KOPT-K1 (cell line): ENCODE measurements around the gene MARCKSL1.
A peak's percentile ranks its signal among the peaks of the same experiment; 100 is the strongest.
"Not testable (repeated sequence)": the region's sequence is repeated elsewhere in the genome, so short reads cannot be mapped to it uniquely, and the experiment has no call there.

Experiments used
- H3K27ac ChIP-seq: fragments of 200-600 bp; sonication (generic); 2 replicates; pipeline ENCODE4 v1.5.1; 2016; ENCODE audit warnings: antibody characterized with exemption, mild to moderate bottlenecking, low read depth, low read length; ENCODE audit not compliant: poor library complexity, severe bottlenecking
- H3K36me3 ChIP-seq: fragments of 200-600 bp; sonication (generic); 2 replicates; pipeline ENCODE4 v1.5.1; 2017; ENCODE audit warnings: antibody characterized with exemption, mild to moderate bottlenecking, low read length, moderate library complexity; ENCODE audit not compliant: insufficient read depth
- H3K9me3 ChIP-seq: fragments of 200-600 bp; sonication (generic); 2 replicates; pipeline ENCODE4 v1.5.1; 2017; ENCODE audit warnings: antibody characterized with exemption, low read length, mild to moderate bottlenecking; ENCODE audit not compliant: insufficient read depth, poor library complexity, severe bottlenecking

Gene MARCKSL1

DNA sequence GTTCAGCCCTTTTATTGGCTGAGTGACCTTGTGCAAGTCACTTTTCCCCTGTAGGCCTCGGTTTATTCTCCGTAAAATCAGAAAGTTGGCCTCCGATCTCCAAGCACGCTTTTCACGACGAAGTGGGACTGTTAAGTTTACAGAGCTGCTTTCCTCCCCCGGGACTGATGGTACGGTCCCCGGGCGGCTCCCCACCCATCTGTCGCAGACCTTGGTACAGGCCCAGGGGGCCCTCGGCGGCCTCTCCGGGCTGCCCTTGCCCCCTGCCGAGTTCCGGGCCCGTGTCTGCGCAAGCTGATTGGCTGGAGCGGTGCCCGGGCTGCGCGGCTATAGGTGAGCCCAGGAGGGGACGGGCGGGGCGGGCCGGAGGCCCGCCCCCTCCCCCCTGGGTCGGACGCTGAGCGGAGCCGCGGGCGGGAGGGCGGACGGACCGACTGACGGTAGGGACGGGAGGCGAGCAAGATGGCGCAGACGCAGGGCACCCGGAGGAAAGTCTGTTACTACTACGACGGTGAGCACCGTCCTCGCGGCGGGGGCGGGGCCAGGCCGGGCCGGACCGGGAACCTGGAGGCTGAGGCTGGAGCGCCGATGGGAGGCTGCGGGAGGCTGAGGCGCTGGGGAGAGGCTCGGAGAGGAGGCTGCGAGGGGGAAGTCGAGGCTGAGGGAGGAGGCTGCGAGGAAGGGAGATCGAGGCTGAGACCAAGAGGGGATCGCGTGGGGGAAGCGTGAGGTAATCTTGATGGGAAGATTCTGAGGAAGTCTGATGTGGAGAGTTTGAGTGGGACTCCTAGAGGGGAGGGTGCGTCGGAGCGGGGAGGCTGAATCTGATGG is 44.1 kb downstream of the MARCKSL1 start, which contains the start of gene HDAC1:
TSS of gene HDAC1 (plus strand) at position 376 of the 831 bp plus-strand sequence. CDS start at position 463, 87 bp downstream.
- Histone ChIP-seq H3K36me3 (peaks cover 33% of the 10 kb centered on the region), H3K27ac (peak within 1 kb of the TSS; percentile 96), H3K9me3 (no peaks in the 10 kb centered on the region)

DNA sequence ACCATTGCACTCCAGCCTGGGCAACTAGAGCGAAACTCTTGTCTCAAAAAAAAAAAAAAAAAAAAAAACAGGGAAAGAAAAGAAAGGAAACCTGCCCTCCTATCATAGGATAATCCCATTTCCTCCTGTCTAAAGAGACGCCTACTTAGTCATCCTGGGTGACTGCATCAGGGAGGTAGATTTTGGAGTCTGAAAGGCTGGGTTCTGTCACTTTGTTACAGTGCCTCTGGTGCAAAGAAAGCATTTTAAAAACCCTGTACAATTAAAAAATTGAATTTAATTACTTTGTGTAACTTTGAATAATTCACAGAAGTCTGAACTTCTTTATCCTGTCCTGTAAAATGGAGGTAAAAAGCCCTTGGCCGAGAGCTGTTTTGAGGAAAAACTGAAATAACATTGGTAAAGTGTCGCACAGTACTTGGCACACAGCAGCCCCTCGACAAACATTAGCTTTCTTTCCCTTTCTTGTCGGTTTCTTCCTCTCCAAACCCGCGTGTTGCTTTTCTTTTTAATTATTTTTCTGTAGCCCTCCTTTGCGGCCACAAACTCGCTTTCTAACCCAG is 44.8 kb downstream of the MARCKSL1 start:
- no peaks in the 10 kb centered on the region for H3K9me3 ChIP-seq
- peak overlapping the region; percentile 96 for H3K27ac ChIP-seq
- H3K36me3 ChIP-seq: peaks cover 32% of the 10 kb centered on the region

DNA sequence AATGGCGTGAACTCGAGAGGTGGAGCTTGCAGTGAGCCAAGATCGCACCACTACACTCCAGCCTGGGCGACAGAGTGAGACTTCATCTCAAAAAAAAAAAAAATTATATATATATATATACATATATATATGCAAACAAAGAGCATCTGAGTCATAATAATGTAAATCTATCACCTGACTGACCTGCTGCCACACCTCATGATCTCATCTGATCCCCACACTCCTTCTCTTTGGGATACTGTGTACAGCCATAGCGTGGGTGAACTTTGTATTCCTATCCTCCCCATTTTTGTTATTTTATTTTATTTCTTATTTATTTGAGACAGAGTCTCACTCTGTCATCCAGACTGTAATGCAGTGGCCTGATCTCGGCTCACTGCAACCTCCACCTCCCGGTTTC is 46.8 kb downstream of the MARCKSL1 start:
- Histone ChIP-seq H3K9me3 (no peaks in the 10 kb centered on the region), H3K27ac (no peak overlapping the region), H3K36me3 (peaks cover 36% of the 10 kb centered on the region)

DNA sequence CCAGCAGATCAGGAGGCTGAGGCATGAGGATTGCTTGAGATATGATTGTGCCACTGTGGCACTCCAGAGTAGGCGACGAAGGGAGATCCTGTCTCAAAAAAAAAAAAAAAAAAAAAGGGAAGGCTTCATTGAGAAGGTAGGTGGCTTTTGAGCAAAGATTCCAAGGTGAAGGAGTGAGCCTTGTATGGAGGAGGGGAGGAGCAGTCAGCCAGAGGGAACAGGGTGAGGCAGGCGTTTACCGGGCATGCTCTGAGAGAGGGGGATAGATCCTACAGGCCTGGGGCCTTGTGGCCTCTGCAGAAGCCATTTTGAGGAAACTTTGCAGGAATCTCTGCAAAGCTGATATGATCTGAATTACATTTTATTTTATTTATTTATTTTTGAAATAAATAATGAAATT is 49.3 kb downstream of the MARCKSL1 start:
- no peak overlapping the region for H3K27ac ChIP-seq
- H3K36me3 ChIP-seq: peaks cover 61% of the 10 kb centered on the region

DNA sequence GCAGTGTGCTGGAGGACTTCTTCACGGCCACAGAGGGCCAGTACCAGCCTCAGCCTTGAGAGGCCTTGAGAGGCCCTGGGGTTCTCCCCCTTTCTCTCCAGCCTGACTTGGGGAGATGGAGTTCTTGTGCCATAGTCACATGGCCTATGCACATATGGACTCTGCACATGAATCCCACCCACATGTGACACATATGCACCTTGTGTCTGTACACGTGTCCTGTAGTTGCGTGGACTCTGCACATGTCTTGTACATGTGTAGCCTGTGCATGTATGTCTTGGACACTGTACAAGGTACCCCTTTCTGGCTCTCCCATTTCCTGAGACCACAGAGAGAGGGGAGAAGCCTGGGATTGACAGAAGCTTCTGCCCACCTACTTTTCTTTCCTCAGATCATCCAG is 50.4 kb downstream of the MARCKSL1 start:
- Histone ChIP-seq H3K9me3 (no peaks in the 10 kb centered on the region), H3K27ac (no peak overlapping the region), H3K36me3 (peaks cover 72% of the 10 kb centered on the region)

More for the DNA sequence above, 49.3 kb downstream of the MARCKSL1 start:
- no peaks in the 10 kb centered on the region for H3K9me3 ChIP-seq

DNA sequence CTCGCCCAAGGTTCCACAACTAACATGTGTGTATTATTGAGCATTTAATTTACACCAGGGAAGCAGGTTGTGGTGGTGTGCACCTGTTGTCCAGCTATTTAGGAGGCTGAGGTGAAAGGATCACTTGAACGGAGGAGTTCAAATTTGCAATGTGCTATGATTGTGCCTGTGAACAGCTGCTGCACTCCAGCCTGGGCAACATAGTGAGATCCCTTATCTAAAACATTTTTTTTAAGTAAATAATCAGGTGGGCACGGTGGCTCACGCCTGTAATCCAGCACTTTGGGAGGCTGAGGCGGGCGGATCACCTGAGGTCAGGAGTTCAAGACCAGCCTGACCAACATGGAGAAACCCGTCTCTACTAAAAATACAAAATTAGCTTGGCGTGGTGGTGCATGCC is 51.3 kb downstream of the MARCKSL1 start:
- peaks cover 80% of the 10 kb centered on the region for H3K36me3 ChIP-seq
- not testable (repeated sequence) for H3K27ac ChIP-seq

More for the DNA sequence above, 51.3 kb downstream of the MARCKSL1 start:
- H3K9me3 ChIP-seq: not testable (repeated sequence)
